K562 (cell line): Measurements from ENCODE around the gene CTCF. TPM values are rescaled to one million over a fixed set of nuclear protein-coding genes. Genes with fewer than 3 reads are reported as not detected.

ENCODE experiments used
- BRD9 ChIP-seq: fragments of 450-650 bp; IDR thresholded peaks from 2 replicates; pipeline ENCODE4 v1.6.1; 2018; ENCODE audit warnings: low read depth; ENCODE audit not compliant: partially characterized antibody
- FIP1L1 ChIP-seq: fragments of 200-400 bp; formaldehyde crosslinking; IDR thresholded peaks from 2 replicates; pipeline ENCODE4 v1.6.1; 2018; ENCODE audit warnings: mild to moderate bottlenecking, low read depth, low read length; ENCODE audit not compliant: poor library complexity, severe bottlenecking
- MCM2 ChIP-seq: fragments of 450-650 bp; IDR thresholded peaks from 2 replicates; pipeline ENCODE4 v1.6.1; 2017; ENCODE audit warnings: low read depth, mild to moderate bottlenecking
- MLLT1 ChIP-seq, 2 experiments: fragments of 450-650 bp; IDR thresholded peaks; 2 replicates each; pipeline ENCODE4 v1.6.1; 2016
- SLC30A9 ChIP-seq: fragments of 250-450 bp; sonication (Bioruptor Pico); IDR thresholded peaks from 2 replicates; pipeline ENCODE4 v1.8.0; 2022; ENCODE audit warnings: mild to moderate bottlenecking, moderate library complexity
- THRB ChIP-seq: fragments of 450-650 bp; formaldehyde crosslinking; conservative IDR thresholded peaks from 2 replicates; pipeline ENCODE4 v1.4.0; 2022; ENCODE audit warnings: mild to moderate bottlenecking, missing genetic modification characterization
- ZC3H11A ChIP-seq: IDR thresholded peaks from 2 replicates; pipeline ENCODE4 v1.6.1; 2012; ENCODE audit warnings: low read depth, low read length, improper control_type of control experiment
- polyA plus RNA-seq, 8 experiments: library from polyadenylated mRNA; depleted of rRNA in 4 of 8; stranded (reverse) in 5 of 8; unstranded in 3 of 8; fragments of >200 nt; fragmentation: Nextera tagmentation in 2 of 8; fragmentation: Illumina TruSeq in 1 of 8; extraction: Ambion mirVana in 2 of 8; extraction: Trizol in 1 of 8; gene quantifications; 2 replicates each; pipeline versions ENCODE4 v1.2.1 to v1.2.3, GENCODE V29; 2011 to 2014; ENCODE audit warnings: inconsistent platforms in 1 of 8, missing spikeins in 1 of 8
- total RNA-seq, 7 experiments: library from RNA; depleted of rRNA in 6 of 7; stranded (reverse); fragments of >200 nt in 6 of 7; fragmentation: Illumina TruSeq in 2 of 7; extraction: Trizol in 2 of 7; gene quantifications; 2 replicates each; pipeline versions ENCODE4 v1.2.1 to v1.2.3, GENCODE V29; 2011 to 2021; ENCODE audit warnings: low replicate concordance in 1 of 7
- TF ChIP-seq, protein P1 (sequence below): fragments of 450-650 bp; IDR thresholded peaks from 2 replicates; pipeline ENCODE4 v1.6.1; 2016; ENCODE audit warnings: mild to moderate bottlenecking, moderate library complexity
- TF ChIP-seq, protein P2 (sequence below), 2 experiments: IDR thresholded peaks in 1 of 2; conservative IDR thresholded peaks in 1 of 2; 2 replicates each; pipeline ENCODE4 v1.6.1; 2016; ENCODE audit warnings: low read depth in 2 of 2, mild to moderate bottlenecking in 1 of 2, missing compliant biosample characterization in 1 of 2, missing genetic modification characterization in 1 of 2, moderate library complexity in 1 of 2

CTCF gene
- total and polyA plus RNA-seq, 9 of the 15 experiments (the other 6 are each of a cell fraction or from before 2014, with no cell fraction given): 7.8 to 49.2 (median 33.9) TPM

GRCh38 chr16:67561824-67562525 lies 351 bp upstream of the CTCF start (continued):
- TF ChIP-seq, protein P1, sequence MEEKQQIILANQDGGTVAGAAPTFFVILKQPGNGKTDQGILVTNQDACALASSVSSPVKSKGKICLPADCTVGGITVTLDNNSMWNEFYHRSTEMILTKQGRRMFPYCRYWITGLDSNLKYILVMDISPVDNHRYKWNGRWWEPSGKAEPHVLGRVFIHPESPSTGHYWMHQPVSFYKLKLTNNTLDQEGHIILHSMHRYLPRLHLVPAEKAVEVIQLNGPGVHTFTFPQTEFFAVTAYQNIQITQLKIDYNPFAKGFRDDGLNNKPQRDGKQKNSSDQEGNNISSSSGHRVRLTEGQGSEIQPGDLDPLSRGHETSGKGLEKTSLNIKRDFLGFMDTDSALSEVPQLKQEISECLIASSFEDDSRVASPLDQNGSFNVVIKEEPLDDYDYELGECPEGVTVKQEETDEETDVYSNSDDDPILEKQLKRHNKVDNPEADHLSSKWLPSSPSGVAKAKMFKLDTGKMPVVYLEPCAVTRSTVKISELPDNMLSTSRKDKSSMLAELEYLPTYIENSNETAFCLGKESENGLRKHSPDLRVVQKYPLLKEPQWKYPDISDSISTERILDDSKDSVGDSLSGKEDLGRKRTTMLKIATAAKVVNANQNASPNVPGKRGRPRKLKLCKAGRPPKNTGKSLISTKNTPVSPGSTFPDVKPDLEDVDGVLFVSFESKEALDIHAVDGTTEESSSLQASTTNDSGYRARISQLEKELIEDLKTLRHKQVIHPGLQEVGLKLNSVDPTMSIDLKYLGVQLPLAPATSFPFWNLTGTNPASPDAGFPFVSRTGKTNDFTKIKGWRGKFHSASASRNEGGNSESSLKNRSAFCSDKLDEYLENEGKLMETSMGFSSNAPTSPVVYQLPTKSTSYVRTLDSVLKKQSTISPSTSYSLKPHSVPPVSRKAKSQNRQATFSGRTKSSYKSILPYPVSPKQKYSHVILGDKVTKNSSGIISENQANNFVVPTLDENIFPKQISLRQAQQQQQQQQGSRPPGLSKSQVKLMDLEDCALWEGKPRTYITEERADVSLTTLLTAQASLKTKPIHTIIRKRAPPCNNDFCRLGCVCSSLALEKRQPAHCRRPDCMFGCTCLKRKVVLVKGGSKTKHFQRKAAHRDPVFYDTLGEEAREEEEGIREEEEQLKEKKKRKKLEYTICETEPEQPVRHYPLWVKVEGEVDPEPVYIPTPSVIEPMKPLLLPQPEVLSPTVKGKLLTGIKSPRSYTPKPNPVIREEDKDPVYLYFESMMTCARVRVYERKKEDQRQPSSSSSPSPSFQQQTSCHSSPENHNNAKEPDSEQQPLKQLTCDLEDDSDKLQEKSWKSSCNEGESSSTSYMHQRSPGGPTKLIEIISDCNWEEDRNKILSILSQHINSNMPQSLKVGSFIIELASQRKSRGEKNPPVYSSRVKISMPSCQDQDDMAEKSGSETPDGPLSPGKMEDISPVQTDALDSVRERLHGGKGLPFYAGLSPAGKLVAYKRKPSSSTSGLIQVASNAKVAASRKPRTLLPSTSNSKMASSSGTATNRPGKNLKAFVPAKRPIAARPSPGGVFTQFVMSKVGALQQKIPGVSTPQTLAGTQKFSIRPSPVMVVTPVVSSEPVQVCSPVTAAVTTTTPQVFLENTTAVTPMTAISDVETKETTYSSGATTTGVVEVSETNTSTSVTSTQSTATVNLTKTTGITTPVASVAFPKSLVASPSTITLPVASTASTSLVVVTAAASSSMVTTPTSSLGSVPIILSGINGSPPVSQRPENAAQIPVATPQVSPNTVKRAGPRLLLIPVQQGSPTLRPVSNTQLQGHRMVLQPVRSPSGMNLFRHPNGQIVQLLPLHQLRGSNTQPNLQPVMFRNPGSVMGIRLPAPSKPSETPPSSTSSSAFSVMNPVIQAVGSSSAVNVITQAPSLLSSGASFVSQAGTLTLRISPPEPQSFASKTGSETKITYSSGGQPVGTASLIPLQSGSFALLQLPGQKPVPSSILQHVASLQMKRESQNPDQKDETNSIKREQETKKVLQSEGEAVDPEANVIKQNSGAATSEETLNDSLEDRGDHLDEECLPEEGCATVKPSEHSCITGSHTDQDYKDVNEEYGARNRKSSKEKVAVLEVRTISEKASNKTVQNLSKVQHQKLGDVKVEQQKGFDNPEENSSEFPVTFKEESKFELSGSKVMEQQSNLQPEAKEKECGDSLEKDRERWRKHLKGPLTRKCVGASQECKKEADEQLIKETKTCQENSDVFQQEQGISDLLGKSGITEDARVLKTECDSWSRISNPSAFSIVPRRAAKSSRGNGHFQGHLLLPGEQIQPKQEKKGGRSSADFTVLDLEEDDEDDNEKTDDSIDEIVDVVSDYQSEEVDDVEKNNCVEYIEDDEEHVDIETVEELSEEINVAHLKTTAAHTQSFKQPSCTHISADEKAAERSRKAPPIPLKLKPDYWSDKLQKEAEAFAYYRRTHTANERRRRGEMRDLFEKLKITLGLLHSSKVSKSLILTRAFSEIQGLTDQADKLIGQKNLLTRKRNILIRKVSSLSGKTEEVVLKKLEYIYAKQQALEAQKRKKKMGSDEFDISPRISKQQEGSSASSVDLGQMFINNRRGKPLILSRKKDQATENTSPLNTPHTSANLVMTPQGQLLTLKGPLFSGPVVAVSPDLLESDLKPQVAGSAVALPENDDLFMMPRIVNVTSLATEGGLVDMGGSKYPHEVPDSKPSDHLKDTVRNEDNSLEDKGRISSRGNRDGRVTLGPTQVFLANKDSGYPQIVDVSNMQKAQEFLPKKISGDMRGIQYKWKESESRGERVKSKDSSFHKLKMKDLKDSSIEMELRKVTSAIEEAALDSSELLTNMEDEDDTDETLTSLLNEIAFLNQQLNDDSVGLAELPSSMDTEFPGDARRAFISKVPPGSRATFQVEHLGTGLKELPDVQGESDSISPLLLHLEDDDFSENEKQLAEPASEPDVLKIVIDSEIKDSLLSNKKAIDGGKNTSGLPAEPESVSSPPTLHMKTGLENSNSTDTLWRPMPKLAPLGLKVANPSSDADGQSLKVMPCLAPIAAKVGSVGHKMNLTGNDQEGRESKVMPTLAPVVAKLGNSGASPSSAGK: no peak; the same call in 1 of the 2 replicates
- TF ChIP-seq, protein P2, sequence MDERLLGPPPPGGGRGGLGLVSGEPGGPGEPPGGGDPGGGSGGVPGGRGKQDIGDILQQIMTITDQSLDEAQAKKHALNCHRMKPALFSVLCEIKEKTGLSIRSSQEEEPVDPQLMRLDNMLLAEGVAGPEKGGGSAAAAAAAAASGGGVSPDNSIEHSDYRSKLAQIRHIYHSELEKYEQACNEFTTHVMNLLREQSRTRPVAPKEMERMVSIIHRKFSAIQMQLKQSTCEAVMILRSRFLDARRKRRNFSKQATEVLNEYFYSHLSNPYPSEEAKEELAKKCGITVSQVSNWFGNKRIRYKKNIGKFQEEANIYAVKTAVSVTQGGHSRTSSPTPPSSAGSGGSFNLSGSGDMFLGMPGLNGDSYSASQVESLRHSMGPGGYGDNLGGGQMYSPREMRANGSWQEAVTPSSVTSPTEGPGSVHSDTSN (CRISPR knock-in tag; IDR thresholded peaks at IDR 0.05; ENCODE audit: low read depth): no peak
- TF ChIP-seq, protein P2 (tag; conservative IDR thresholded peaks at IDR 0.05; ENCODE audit: low read depth): no peak
- no peak for TF ChIP-seq BRD9
- TF ChIP-seq THRB: no peak
- TF ChIP-seq MLLT1 (IDR thresholded peaks at IDR 0.05): no peak
- no peak for TF ChIP-seq MCM2
- TF ChIP-seq FIP1L1: peak; percentile 54
- TF ChIP-seq ZC3H11A: no peak
- TF ChIP-seq SLC30A9: no peak
